Left colon (tissue), 2 donors: ENCODE measurements around the gene ITGA2B. TPM values are rescaled to one million over a fixed set of nuclear protein-coding genes. Genes with fewer than 3 reads are reported as not detected.
"Not testable (repeated sequence)": the region's sequence is repeated elsewhere in the genome, so short reads cannot be mapped to it uniquely, and the experiment has no call there.

Source experiments
- ATAC-seq: fragments of 200-7000 bp; cut with Tn5 transposase; one replicate; pipeline ENCODE4 v1.9.1; 2020; ENCODE audit warnings: mild to moderate bottlenecking, moderate library complexity
- DNase-seq, 2 donors: peaks; one replicate each; pipeline ENCODE4 v3.0.0-alpha.2; 2020
- intact Hi-C, 2 donors: fragments of 100-400 bp; cut with DNase I in 1 of 2; cut with micrococcal nuclease in 1 of 2; formaldehyde crosslinking; loops; one replicate each; pipeline versions ENCODE4 v1.11.2 to v1.14.0; 2022; cut with DNase I, micrococcal nuclease
- total RNA-seq, 2 donors: library from RNA; stranded (reverse); fragmentation: NEBNext Ultra II Directional; extraction: Animal tissue kit (Norgen Biotek cat#: 25700); gene quantifications; one replicate each; pipeline ENCODE4 v1.2.1, GENCODE V29; 2021
- donor health status: DM: no; HTN: no; CAD: no.
- donor health status: DM: yes; HTN: yes; CAD: no.

The ITGA2B gene
- total RNA-seq, 2 donors from 2014 or later = 0.37 to 0.39 TPM

DNA sequence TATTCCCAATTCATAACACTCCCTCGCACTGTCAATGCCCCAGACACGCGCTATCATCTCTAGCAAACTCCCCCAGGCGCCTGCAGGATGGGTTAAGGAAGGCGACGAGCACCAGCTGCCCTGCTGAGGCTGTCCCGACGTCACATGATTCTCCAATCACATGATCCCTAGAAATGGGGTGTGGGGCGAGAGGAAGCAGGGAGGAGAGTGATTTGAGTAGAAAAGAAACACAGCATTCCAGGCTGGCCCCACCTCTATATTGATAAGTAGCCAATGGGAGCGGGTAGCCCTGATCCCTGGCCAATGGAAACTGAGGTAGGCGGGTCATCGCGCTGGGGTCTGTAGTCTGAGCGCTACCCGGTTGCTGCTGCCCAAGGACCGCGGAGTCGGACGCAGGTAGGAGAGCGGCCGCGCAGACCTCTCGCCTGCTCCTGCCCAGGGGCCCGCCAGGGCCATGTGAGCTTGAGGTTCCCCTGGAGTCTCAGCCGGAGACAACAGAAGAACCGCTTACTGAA is 44.5 kb downstream of the ITGA2B start, which contains the start of gene GRN:
Gene GRN, plus strand, starts transcription at position 364 of the 515 bp plus-strand sequence. CDS start 3,863 bp downstream, outside the sequence.
- intact Hi-C loops = no loop called here
- ATAC-seq = peak; percentile 95

GRCh38 chr17:44343510-44344209 is 45.8 kb downstream of the ITGA2B start:
- no peak for DNase-seq
- ATAC-seq = no peak
- intact Hi-C loops = no loop called here

More for the DNA sequence above, 44.5 kb downstream of the ITGA2B start, which contains the start of gene GRN:
- DNase-seq = peak; percentile 91 to 96

DNA sequence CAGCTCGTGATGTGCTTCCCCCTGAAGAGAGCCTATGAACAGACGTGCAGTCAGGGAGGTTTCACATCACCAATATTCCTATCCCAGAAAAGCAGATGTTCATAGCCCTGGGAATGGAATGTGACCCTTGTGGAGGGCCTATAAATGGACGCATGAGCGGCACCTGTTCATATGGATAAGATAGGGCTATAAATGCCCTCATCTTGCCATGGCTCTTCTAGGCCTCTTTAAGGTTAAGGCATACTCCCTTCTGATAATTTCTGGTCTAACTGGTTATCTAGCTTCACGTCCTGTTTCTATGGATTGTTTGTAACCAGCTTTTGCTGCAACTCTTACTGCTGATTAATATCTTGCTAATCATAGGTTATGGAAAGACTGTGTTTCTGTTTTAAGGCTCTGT is 48.9 kb downstream of the ITGA2B start:
- DNase-seq, intact Hi-C loops, ATAC-seq: not testable (repeated sequence)

- intact Hi-C loops = no loop called here
- DNase-seq = no peak
- ATAC-seq = no peak
These were observed 50.7 kb downstream of the ITGA2B start for GRCh38 chr17:44338702-44339101.

- no peak for ATAC-seq
- no peak for DNase-seq
- intact Hi-C loops = no loop called here
These were observed 53.5 kb downstream of the ITGA2B start for GRCh38 chr17:44335968-44336367.

DNA sequence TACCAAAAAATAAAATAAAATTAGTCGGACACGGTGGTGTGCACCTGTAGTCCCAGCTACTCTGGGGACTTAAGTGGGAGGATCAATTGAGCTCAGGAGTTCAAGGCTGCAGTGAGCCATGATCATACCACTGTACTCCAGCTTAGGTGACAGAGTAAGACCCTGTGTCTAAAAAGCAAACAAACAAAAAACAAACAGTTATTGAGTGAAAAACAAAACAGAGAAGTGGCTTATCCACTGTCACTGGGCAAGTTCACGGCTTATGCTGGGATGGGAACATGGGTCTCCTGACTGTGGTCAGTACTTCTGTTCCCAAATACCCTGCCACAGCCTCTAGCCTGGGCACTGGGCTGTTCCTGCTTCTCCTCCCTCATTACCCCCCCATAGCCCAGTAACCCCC is 53.9 kb downstream of the ITGA2B start:
- intact Hi-C loops = no loop called here
- DNase-seq = no peak
- no peak for ATAC-seq

DNA sequence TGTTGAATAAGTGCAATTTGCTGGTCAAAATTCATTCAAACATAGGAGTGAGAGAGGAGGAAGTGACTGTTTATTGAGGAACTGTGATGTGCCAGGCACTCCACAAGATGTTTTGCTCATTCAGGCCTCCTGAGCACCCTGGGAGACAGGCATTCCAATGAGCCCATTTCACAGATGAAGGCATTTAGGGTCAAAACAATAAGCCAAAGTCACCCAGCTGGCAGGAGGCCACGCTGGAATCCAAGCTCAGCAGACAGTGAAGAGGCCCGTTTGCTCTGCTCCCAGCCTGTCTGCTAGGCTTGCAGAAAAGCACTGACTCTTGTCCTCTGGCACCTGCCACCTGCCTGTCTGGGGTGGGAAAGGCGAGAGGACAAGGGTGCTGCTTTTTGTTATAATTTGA is 54.7 kb downstream of the ITGA2B start:
- no peak for ATAC-seq
- DNase-seq = no peak
- intact Hi-C loops = loop anchor here in 1 of 2 donors (5.0 kb wide), 1 partner anchor 122 kb away; no protein-coding TSS in a partner anchor

- intact Hi-C loops = loop anchor here in 1 of 2 donors (5.0 kb wide), 1 partner anchor 122 kb away; no protein-coding TSS in a partner anchor
- no peak for ATAC-seq
These were observed 55.1 kb downstream of the ITGA2B start for GRCh38 chr17:44334315-44334714.

GRCh38 chr17:44333371-44333770 is 56.1 kb downstream of the ITGA2B start:
- intact Hi-C loops = loop anchor here in 1 of 2 donors (5.0 kb wide), 1 partner anchor 121 kb away; no protein-coding TSS in a partner anchor
- ATAC-seq = peak; percentile 92
- peak in 1 of 2 donors; percentile 50 for DNase-seq

More at GRCh38 chr17:44334315-44334714, 55.1 kb downstream of the ITGA2B start:
- DNase-seq = no peak

DNA sequence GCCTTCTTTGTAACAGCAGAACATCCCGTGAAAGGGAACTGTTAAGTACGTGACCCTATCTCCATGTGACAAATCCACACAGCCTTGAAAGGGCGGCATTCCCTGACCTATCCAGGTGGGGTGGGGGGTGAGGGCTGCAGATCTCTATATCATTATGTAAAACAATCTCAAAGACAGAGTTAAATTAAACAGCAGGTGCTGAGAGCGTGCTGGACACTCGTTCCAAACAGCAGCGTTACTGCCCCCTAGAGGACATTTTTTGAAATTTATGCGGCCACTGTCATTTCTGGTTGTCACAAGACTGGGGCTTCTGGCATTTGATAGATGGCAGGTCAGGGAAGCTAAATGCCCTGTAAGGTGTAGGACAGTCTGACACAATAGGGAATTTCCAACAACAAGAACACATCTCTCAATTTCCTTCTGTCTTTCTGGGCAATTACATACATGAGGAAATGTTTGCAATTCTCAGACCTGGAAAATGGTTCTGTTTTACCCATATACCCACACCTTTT is 58.1 kb downstream of the ITGA2B start:
- intact Hi-C loops = loop anchor here in 1 of 2 donors (5.0 kb wide), 1 partner anchor 119 kb away; no protein-coding TSS in a partner anchor
- DNase-seq (peak; percentile 63 to 75), ATAC-seq (peak; percentile 38)

GRCh38 chr17:44330263-44330662 is 59.2 kb downstream of the ITGA2B start:
- not testable (repeated sequence) for ATAC-seq, DNase-seq
- intact Hi-C loops = loop anchor here in 1 of 2 donors (5.0 kb wide), 1 partner anchor 118 kb away; no protein-coding TSS in a partner anchor

- not testable (repeated sequence) for DNase-seq, ATAC-seq
These were observed 59.9 kb downstream of the ITGA2B start for GRCh38 chr17:44329516-44329915.

DNA sequence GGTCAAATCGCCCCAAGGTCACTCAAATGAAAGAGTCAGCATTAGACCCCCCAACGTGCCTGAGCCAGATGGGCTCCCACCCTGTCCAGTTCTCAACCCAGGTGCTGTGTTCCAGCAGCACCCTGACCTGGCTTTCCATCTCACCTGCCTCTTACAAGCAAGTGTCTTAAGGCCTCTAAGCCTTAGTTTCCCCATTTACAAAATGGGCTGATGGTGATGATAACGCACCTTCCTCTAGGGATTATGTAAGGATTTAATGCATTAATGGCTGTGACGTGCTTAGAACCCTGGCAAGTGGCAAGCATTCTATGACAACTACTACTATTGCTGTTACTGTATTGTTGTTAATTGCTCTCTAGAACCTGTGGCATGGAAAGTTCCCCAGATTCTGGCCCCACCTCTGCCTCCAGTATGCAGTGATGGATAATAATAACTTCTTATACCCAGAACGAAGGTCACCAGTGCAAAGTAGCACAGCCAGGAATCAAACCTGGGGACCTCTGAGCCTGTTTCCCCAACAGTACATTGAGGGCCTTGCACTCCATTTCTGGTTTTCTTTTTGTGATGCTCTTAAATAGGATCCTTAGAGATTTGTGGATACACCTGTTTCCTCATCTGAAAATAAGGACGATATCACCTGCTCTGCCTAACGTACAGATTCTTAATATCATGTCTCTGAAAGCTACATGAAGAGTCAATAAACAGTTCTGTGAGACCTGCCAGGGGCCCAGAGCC is 61.6 kb downstream of the ITGA2B start:
- intact Hi-C loops = loop anchor here in 1 of 2 donors (5.0 kb wide), 1 partner anchor 106 kb away; no protein-coding TSS in a partner anchor
- ATAC-seq (no peak), DNase-seq (no peak)

More at GRCh38 chr17:44329516-44329915, 59.9 kb downstream of the ITGA2B start:
- intact Hi-C loops = loop anchor here in 1 of 2 donors (5.0 kb wide), 1 partner anchor 107 kb away; no protein-coding TSS in a partner anchor

DNA sequence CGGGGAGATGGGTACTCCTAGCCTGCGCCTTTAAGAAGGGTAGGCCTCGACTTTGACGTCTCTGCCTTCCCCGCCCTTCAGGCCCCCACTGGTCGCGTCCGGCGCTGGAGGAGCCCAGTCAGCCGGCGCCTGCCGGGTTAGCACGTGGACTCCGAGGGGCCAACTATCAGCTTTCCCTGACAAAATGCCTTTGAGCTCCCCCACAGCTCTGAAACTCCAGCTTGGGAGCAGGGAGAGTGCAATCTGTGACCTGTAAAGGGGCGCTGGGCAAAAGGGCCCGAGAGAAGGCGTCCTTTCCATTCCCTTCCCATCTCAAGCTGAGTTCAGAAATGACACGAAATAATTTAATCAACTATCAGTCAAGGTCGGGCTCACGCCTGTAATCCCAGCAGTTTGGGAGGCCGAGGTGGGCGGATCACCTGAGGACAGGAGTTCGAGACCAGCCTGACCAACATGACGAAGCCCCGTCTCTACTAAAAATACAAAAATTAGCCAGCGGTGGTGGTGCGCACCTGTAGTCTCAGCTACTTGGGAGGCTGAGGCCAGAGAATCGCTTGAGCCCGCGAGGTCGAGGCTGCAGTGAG is 62.5 kb downstream of the ITGA2B start:
- DNase-seq (peak; percentile 95 to 98), ATAC-seq (peak; percentile 71)
- intact Hi-C loops = loop anchor here in 1 of 2 donors (5.0 kb wide), 1 partner anchor 105 kb away; no protein-coding TSS in a partner anchor

DNA sequence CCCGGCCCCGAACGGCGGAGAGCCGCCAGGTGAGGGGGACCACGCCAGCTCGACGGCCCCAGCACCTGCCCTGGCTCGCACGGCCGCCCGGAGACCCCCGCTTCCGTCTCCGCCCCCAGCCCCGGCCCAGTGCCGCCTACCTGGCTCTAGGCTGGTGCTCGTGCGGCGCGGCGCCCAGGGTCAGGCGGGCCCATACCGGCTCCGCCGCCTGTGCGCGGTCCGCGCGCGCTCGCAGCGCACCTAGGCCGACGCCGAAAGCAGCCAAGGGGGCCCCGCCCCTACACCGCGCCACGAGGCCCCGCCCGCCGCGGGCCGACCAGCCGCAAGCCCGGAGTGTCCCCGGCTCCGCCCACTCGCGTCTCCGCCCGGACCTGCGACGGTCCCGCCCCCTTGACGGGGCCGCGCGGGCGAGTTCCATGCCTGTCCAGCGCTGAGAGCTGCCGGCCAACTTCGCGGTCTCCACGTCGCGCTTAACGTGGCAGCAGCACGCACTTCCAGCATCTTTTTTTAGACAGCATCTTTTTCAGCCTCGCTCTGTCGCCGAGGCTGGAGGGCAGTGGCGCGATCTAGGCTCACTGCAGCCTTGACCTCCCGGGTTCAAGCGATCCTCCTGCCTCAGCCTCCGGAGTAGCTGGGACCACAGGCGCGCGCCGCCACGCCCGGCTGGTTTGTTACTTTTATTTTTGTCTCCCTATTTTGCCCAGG is 64.7 kb downstream of the ITGA2B start, which contains the start of gene SLC25A39:
Gene SLC25A39, minus strand, starts transcription at position 253 of the 705 bp plus-strand sequence. CDS start 1,261 bp downstream, outside the sequence.
- ATAC-seq = peak; percentile 76
- intact Hi-C loops = loop anchor here (5.0 kb wide), 2 partner anchors 102 to 112 kb away; no protein-coding TSS in a partner anchor
- peak; percentile 92 to 95 for DNase-seq

GRCh38 chr17:44324092-44324570 is 65.3 kb downstream of the ITGA2B start:
- ATAC-seq (peak; percentile 27), DNase-seq (peak in 1 of 2 donors; percentile 54)
- intact Hi-C loops = loop anchor here in 1 of 2 donors (5.0 kb wide), 1 partner anchor 112 kb away; no protein-coding TSS in a partner anchor
